Skeletal muscle satellite cell (primary cell): ENCODE results near the gene F2RL1. TPM values are rescaled to one million over a fixed set of nuclear protein-coding genes. Genes with fewer than 3 reads are reported as not detected.
A peak's percentile ranks its signal among the peaks of the same experiment; 100 is the strongest.
"Not testable (repeated sequence)": the region's sequence is repeated elsewhere in the genome, so short reads cannot be mapped to it uniquely, and the experiment has no call there.

Source experiments
- H3K27me3 ChIP-seq: 2 replicates; pipeline ENCODE4 v1.7.0; 2013; ENCODE audit warnings: low read length; ENCODE audit not compliant: control insufficient read depth, insufficient read depth
- H3K36me3 ChIP-seq: 2 replicates; pipeline ENCODE4 v1.7.0; 2013; ENCODE audit warnings: mild to moderate bottlenecking, control low read depth, low read length; ENCODE audit not compliant: insufficient read depth
- H3K4me1 ChIP-seq: 2 replicates; pipeline ENCODE4 v1.7.0; 2013; ENCODE audit warnings: low read length; ENCODE audit not compliant: control insufficient read depth, insufficient read depth
- H3K4me2 ChIP-seq: 2 replicates; pipeline ENCODE4 v1.7.0; 2013; ENCODE audit warnings: mild to moderate bottlenecking, low read length
- H3K4me3 ChIP-seq: 2 replicates; pipeline ENCODE4 v1.7.0; 2013; ENCODE audit warnings: low read length
- H3K9ac ChIP-seq: 2 replicates; pipeline ENCODE4 v1.7.0; 2013; ENCODE audit warnings: mild to moderate bottlenecking, low read depth, low read length, moderate library complexity
- H3K9me3 ChIP-seq: replicated peaks from 2 replicates; pipeline ENCODE4 v1.7.0; 2013; ENCODE audit warnings: mild to moderate bottlenecking, control low read depth, low read length
- total RNA-seq: library from RNA; depleted of rRNA; stranded (reverse); fragments of >200 nt; gene quantifications from 2 replicates; pipeline ENCODE4 v1.2.3, GENCODE V29; 2012; rRNA removed

F2RL1 gene
- 0.87 and 1.8 TPM in 2 replicates for total RNA-seq

GRCh38 chr5:76818844-76819831 is at the start of gene F2RL1:
F2RL1 (plus strand) TSS chr5:76819030; CDS start chr5:76819183, 153 bp downstream.
- Histone ChIP-seq H3K4me3 (peak within 1 kb of the TSS; percentile 72), H3K9ac (peak within 1 kb of the TSS; percentile 55), H3K36me3 (no peaks in the 10 kb centered on the region), H3K4me2 (peak within 1 kb of the TSS; percentile 89), H3K4me1 (peaks cover 27% of the 10 kb centered on the region), H3K9me3 (no peaks in the 10 kb centered on the region), H3K27me3 (peaks cover 13% of the 10 kb centered on the region)

DNA sequence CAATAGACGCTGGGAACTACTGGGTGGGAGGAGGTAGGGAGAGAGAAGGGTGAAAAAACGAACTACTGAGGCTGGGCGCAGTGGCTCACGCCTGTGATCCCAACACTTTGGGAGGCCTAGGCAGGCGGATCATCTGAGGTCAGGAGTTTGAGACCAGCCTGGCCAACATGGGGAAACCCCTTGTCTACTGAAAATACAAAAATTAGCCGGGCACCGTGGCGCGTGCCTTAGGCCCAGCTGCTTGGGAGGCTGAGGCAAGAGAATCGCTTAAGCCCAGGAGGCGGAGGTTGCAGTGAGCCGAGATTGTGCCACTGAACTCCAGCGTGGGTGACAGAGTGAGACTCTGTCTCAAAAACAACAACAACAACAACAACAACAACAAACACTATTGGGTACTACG is 47.8 kb upstream of the F2RL1 start:
- not testable (repeated sequence) for H3K4me1 ChIP-seq

DNA sequence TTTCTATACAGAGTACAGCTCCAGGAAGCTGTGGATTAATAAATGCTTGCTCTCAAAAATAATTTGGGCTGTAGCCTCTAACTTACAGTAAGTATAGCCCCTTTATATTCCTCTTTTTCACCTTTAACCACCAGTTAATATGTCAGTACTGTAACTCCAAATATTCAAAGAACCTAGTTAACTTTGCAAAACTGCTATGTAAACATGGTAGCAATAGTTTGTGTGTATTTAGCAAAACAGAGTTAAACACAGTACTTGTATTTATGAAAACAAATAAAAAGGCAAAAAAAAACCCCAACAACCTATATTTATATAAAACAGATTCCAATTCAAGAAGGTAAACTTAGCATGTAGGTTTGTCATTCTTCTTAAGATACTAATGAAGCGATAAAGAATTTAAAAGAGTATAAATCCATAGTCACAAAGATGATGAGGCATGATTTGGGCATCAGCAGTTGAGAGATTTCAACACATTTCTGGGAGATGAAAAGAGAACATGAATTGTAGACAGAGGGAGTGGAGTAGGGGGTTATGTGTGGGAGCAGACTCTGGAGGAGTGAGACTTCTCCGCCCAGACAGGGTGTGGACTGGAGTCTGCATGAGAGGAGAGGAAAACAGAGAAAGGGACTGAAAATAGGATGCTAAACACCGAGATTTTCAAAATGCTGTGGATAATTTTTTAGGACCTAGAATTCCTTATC is 47.0 kb upstream of the F2RL1 start:
- H3K4me2 ChIP-seq, result no peak overlapping the region
- H3K9me3 ChIP-seq, result no peaks in the 10 kb centered on the region
- no peak overlapping the region for H3K4me3 ChIP-seq
- no peak overlapping the region for H3K9ac ChIP-seq
- H3K36me3 ChIP-seq, result no peaks in the 10 kb centered on the region
- peaks cover 9% of the 10 kb centered on the region for H3K4me1 ChIP-seq
- H3K27me3 ChIP-seq, result no peaks in the 10 kb centered on the region

More for the DNA sequence above, 47.8 kb upstream of the F2RL1 start:
- not testable (repeated sequence) for H3K4me2 ChIP-seq, H3K4me3 ChIP-seq, H3K9me3 ChIP-seq, H3K9ac ChIP-seq, H3K27me3 ChIP-seq, H3K36me3 ChIP-seq

DNA sequence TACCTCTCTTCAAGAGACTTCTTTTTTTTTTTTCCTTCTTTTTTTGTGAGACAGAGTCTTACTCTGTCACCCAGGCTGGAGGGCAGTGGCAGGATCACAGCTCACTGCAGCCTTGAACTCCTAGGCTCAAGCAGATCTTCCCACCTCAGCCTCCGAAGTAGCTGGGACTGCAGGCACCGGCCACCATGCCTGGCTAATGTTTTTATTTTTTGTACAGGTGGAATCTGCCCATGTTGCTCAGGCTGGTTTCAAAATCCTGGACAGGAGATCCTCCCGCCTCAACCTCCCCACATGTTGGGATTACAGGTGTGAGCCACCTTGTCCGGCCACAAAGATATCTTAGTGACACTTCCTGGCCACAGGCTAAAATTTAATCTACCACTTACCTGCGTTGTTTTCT is 42.9 kb upstream of the F2RL1 start:
- H3K9ac ChIP-seq, result no peak overlapping the region
- H3K4me1 ChIP-seq, result peaks cover 9% of the 10 kb centered on the region
- no peak overlapping the region for H3K4me3 ChIP-seq
- no peak overlapping the region for H3K4me2 ChIP-seq
- no peaks in the 10 kb centered on the region for H3K9me3 ChIP-seq
- H3K27me3 ChIP-seq, result no peaks in the 10 kb centered on the region
- no peaks in the 10 kb centered on the region for H3K36me3 ChIP-seq

GRCh38 chr5:76776391-76776790 is 42.4 kb upstream of the F2RL1 start:
- Histone ChIP-seq H3K9me3 (no peaks in the 10 kb centered on the region), H3K36me3 (no peaks in the 10 kb centered on the region), H3K27me3 (no peaks in the 10 kb centered on the region), H3K4me1 (peaks cover 9% of the 10 kb centered on the region), H3K4me2 (no peak overlapping the region), H3K4me3 (no peak overlapping the region), H3K9ac (no peak overlapping the region)

GRCh38 chr5:76780616-76781015 is 38.2 kb upstream of the F2RL1 start:
- not testable (repeated sequence) for H3K36me3 ChIP-seq, H3K4me3 ChIP-seq, H3K4me1 ChIP-seq, H3K27me3 ChIP-seq, H3K9me3 ChIP-seq, H3K4me2 ChIP-seq, H3K9ac ChIP-seq

GRCh38 chr5:76781775-76782174 is 37.1 kb upstream of the F2RL1 start:
- Histone ChIP-seq H3K9ac (no peak overlapping the region), H3K27me3 (no peaks in the 10 kb centered on the region), H3K4me3 (no peak overlapping the region), H3K9me3 (no peaks in the 10 kb centered on the region), H3K4me2 (no peak overlapping the region), H3K4me1 (peaks cover 5% of the 10 kb centered on the region), H3K36me3 (no peaks in the 10 kb centered on the region)

GRCh38 chr5:76782444-76782843 is 36.4 kb upstream of the F2RL1 start:
- no peak overlapping the region for H3K9ac ChIP-seq
- H3K4me3 ChIP-seq, result no peak overlapping the region
- peaks cover 12% of the 10 kb centered on the region for H3K4me1 ChIP-seq
- no peaks in the 10 kb centered on the region for H3K9me3 ChIP-seq
- no peak overlapping the region for H3K4me2 ChIP-seq
- no peaks in the 10 kb centered on the region for H3K36me3 ChIP-seq
- no peaks in the 10 kb centered on the region for H3K27me3 ChIP-seq

DNA sequence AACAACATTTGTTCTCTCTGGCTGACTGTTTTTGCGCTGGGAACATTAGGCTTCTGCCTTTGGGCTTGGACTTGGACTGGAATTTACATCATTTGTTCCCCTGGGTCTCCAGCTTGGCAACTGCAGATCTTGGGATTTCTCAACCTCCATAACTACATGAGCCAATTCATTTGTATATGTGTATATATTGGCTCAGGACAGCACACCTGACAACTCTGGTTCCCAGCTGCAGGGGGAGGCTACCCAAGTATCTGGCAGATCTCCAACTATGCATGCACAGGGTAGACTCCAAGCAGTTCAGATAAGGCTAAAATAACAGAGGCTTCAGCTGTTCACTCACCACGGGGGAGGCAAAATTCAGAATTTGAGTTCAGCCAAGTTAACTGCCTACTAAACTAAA is 31.6 kb upstream of the F2RL1 start:
- no peaks in the 10 kb centered on the region for H3K9me3 ChIP-seq
- H3K27me3 ChIP-seq, result no peaks in the 10 kb centered on the region
- H3K36me3 ChIP-seq, result no peaks in the 10 kb centered on the region
- peaks cover 41% of the 10 kb centered on the region for H3K4me1 ChIP-seq
- H3K4me2 ChIP-seq, result no peak overlapping the region
- no peak overlapping the region for H3K9ac ChIP-seq
- no peak overlapping the region for H3K4me3 ChIP-seq

DNA sequence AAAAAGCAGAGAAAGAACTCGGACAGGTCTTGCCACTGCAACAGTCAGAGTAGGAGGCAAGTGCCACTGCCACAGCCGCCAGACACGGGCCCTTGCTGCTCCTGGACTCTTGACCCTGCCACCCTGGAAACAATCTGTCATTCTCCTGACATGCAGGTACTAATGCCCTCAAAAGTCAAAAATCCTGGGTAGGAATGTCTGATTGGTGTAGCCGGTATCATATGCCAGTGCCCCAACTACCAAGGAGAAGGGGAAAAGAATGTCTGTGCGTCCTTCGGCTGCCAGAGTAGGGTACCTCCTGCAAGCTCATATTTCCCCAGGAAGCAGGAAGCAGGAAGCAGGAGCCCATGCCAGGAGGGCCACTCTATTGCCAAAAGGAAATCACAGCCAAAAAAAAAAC is 30.5 kb upstream of the F2RL1 start:
- Histone ChIP-seq H3K4me1 (peaks cover 41% of the 10 kb centered on the region), H3K36me3 (no peaks in the 10 kb centered on the region), H3K4me2 (no peak overlapping the region), H3K9ac (no peak overlapping the region), H3K9me3 (no peaks in the 10 kb centered on the region), H3K27me3 (no peaks in the 10 kb centered on the region), H3K4me3 (no peak overlapping the region)

DNA sequence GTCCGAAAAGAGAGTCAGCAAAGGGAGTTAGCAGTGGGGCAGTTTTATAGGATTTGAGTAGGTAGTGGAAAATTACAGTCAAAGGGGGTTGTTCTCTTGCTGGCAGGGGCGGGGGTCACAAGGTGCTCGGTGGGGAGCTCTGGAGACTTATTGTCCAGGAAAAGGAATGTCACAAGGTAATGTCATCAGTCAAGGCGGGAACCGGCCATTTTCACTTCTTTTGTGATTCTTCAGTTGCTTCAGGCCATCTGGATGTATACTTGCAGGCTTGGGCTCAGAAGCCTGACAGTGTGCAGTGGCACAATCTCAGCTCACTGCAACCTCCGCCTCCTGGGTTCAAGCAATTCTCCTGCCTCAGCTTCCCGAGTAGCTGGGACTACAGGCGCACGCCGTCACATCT is 29.6 kb upstream of the F2RL1 start:
- Histone ChIP-seq H3K9ac (peak overlapping the region; percentile 75), H3K4me1 (peaks cover 41% of the 10 kb centered on the region)
- H3K9me3 ChIP-seq, result not testable (repeated sequence)

More for the DNA sequence above, 29.6 kb upstream of the F2RL1 start:
- H3K4me3 ChIP-seq, H3K4me2 ChIP-seq, H3K27me3 ChIP-seq, H3K36me3 ChIP-seq: not testable (repeated sequence)
